Stomach (tissue), 4 donors: ENCODE measurements around the gene KCNAB1.

Experiments used
- CTCF ChIP-seq, 7 experiments: fragments of 450-650 bp in 4 of 7; fragments of 200-600 bp in 3 of 7; sonication (generic) in 3 of 7; IDR thresholded peaks; one replicate each; pipeline ENCODE4 v1.5.1; 2016 to 2019; ENCODE audit warnings: antibody characterized with exemption in 7 of 7, control low read depth in 2 of 7, mild to moderate bottlenecking in 1 of 7
- POLR2A ChIP-seq, 4 donors: fragments of 450-650 bp; IDR thresholded peaks; one replicate each; pipeline ENCODE4 v1.6.1; 2016; ENCODE audit warnings: antibody characterized with exemption in 4 of 4, control low read depth in 2 of 4, mild to moderate bottlenecking in 1 of 4, moderate library complexity in 1 of 4

DNA sequence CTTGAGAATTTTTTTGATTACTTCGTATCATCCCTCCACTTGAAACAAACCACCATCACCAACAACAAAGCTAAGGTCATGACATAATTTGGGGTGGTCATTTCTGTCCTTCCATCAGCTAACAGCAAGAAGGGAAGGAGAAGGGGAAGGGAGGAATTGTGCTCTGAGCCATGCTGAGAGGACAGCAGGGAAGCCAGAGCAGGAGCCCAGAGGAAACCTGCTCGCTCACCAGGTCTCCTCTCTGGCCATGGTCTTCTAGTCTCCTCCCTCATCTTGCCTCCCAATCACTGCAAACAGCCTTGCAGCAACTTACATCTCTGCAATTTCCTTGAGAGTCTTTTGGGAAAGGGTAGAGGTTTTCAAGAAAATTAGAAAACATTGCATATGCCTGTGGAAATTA, 237.9 kb downstream of the KCNAB1 start:
- TF ChIP-seq CTCF (IDR thresholded peaks at IDR 0.05) (no peak), POLR2A (IDR thresholded peaks at IDR 0.05) (no peak)
